ENCODE measurements around the gene PIF1.
A peak's percentile ranks its signal among the peaks of the same experiment; 100 is the strongest.
"Not testable (repeated sequence)": the region's sequence is repeated elsewhere in the genome, so short reads cannot be mapped to it uniquely, and the experiment has no call there.

The PIF1 gene

GRCh38 chr15:64847876-64848716 lies 22.6 kb upstream of the PIF1 start:
- DNase-seq (ENCODE audit: low read depth, low spot score) = no peak
- H3K27ac ChIP-seq = no peak overlapping the region

GRCh38 chr15:64847448-64847847 lies 22.0 kb upstream of the PIF1 start:
- H3K27ac ChIP-seq = no peak overlapping the region
- no peak for DNase-seq (ENCODE audit: low read depth, low spot score)

- H3K27ac ChIP-seq = no peak overlapping the region
- DNase-seq (ENCODE audit: low read depth, low spot score) = no peak
Measured at GRCh38 chr15:64847016-64847415, 21.6 kb upstream of the PIF1 start.

- DNase-seq (ENCODE audit: low read depth, low spot score) = no peak
- no peak overlapping the region for H3K27ac ChIP-seq
Measured at GRCh38 chr15:64845831-64846595, 20.6 kb upstream of the PIF1 start.

GRCh38 chr15:64845183-64845611 lies 19.8 kb upstream of the PIF1 start:
- no peak for DNase-seq (ENCODE audit: low read depth, low spot score)
- no peak overlapping the region for H3K27ac ChIP-seq

- no peak for DNase-seq (ENCODE audit: low read depth, low spot score)
Measured at GRCh38 chr15:64844576-64845145, 19.2 kb upstream of the PIF1 start.

GRCh38 chr15:64843991-64844390 lies 18.5 kb upstream of the PIF1 start:
- H3K27ac ChIP-seq = no peak overlapping the region
- DNase-seq (ENCODE audit: low read depth, low spot score) = no peak

More at GRCh38 chr15:64844576-64845145, 19.2 kb upstream of the PIF1 start:
- H3K27ac ChIP-seq = no peak overlapping the region

GRCh38 chr15:64842986-64843561 lies 17.6 kb upstream of the PIF1 start:
- no peak for DNase-seq (ENCODE audit: low read depth, low spot score)
- no peak overlapping the region for H3K27ac ChIP-seq

GRCh38 chr15:64842096-64842939 lies 16.9 kb upstream of the PIF1 start:
- peak overlapping the region; percentile 66 for H3K27ac ChIP-seq
- no peak for DNase-seq (ENCODE audit: low read depth, low spot score)

- no peak for DNase-seq (ENCODE audit: low read depth, low spot score)
- H3K27ac ChIP-seq = peak within 1 kb of the TSS; percentile 66
Measured at GRCh38 chr15:64841344-64842095, 16.1 kb upstream of the PIF1 start, which contains the start of gene PLEKHO2. Gene PLEKHO2, plus strand, starts transcription at chr15:64841915. Its CDS starts 102 bp downstream, at chr15:64842017.

- peak overlapping the region; percentile 66 for H3K27ac ChIP-seq
- DNase-seq (ENCODE audit: low read depth, low spot score) = no peak
Measured at GRCh38 chr15:64841060-64841343, 15.6 kb upstream of the PIF1 start.

- no peak for DNase-seq (ENCODE audit: low read depth, low spot score)
- no peak overlapping the region for H3K27ac ChIP-seq
Measured at GRCh38 chr15:64837502-64837901, 12.1 kb upstream of the PIF1 start.

GRCh38 chr15:64836023-64836536 lies 10.6 kb upstream of the PIF1 start:
- DNase-seq (ENCODE audit: low read depth, low spot score) = no peak
- H3K27ac ChIP-seq = no peak overlapping the region

GRCh38 chr15:64833690-64834089 lies 8.2 kb upstream of the PIF1 start:
- H3K27ac ChIP-seq = no peak overlapping the region
- DNase-seq (ENCODE audit: low read depth, low spot score) = no peak

- H3K27ac ChIP-seq = no peak overlapping the region
- no peak for DNase-seq (ENCODE audit: low read depth, low spot score)
Measured at GRCh38 chr15:64828985-64829384, 3.5 kb upstream of the PIF1 start.

- no peak for DNase-seq (ENCODE audit: low read depth, low spot score)
- no peak overlapping the region for H3K27ac ChIP-seq
Measured at GRCh38 chr15:64824929-64825430, 467 bp downstream of the PIF1 start.

- DNase-seq (ENCODE audit: low read depth, low spot score) = no peak
- no peak overlapping the region for H3K27ac ChIP-seq
Measured at GRCh38 chr15:64816452-64816851, 9.0 kb downstream of the PIF1 start.

- not testable (repeated sequence) for DNase-seq (ENCODE audit: low read depth, low spot score); H3K27ac ChIP-seq
Measured at GRCh38 chr15:64814965-64815364, 10.5 kb downstream of the PIF1 start.

GRCh38 chr15:64814283-64814682 lies 11.2 kb downstream of the PIF1 start:
- DNase-seq (ENCODE audit: low read depth, low spot score) = not testable (repeated sequence)

More at GRCh38 chr15:64814283-64814682, 11.2 kb downstream of the PIF1 start:
- H3K27ac ChIP-seq = not testable (repeated sequence)

All from epithelial cell of prostate (primary cell).